ENCODE measurements around the gene TMEM255B.
"Not testable (repeated sequence)": the region's sequence is repeated elsewhere in the genome, so short reads cannot be mapped to it uniquely, and the experiment has no call there.

Gene TMEM255B

DNA sequence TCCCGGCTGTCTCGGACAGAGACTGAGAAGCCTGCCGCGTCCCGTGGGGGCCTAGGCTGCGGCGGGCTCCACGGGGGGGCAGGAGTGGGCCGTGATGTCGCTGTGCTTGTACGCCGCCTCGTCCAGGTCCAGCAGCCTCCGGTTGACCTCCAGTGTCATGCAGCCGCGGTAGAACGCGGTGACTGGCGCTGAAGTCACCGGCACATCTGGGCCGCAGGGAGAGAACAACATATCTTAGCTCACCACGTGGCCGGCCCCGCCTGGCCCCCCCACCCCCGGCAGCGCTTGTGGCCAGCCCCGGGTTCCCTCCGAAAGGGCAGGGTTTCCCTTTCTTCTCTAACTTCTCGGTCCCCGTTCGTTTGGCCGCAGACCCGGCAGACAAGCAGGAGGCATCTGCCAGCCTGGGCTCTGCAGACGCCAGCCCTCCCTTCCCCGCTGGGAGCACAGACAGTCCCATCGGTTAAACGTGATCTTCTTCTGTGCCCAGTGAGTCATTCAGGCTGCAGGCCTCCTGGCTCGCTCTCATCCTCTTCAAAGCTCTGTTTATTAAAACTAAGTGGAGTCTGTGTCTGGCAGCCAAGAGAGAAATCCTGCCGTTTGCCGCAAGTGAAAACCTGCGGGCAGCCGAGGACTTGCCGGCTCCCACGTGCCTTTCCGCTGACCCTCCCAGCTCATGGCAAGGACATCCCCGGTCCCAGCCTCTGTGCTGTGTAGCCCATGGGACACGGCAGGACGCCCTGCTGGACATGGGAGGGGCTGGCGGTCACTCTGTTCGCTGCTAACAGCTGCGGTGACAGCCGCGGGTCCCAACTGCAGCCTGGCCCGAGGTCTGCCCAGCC, 62.0 kb downstream of the TMEM255B start:
- no peak for DNase-seq

DNA sequence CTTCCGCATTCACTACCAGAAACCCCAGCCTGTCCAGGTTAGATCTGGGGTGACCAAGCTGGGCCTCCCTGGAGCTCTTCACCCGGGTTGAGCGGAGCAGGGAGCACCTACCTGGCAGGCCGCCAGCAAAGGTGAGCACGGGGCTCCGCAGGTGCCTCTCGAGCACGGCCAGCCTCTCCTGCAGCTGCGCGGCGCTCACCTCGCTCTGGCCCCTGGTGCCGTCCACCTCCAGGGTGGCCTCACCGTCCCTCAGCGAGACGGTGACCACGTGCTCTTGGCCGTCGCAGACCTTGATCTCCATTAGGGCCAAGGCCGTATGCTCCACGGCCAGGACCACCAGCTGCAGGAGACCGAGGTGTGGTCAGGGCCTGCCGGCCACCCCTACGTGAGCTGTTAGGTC, 62.8 kb downstream of the TMEM255B start:
- no peak for DNase-seq

GRCh38 chr13:113822266-113822665, 63.2 kb downstream of the TMEM255B start:
- DNase-seq, result no peak

DNA sequence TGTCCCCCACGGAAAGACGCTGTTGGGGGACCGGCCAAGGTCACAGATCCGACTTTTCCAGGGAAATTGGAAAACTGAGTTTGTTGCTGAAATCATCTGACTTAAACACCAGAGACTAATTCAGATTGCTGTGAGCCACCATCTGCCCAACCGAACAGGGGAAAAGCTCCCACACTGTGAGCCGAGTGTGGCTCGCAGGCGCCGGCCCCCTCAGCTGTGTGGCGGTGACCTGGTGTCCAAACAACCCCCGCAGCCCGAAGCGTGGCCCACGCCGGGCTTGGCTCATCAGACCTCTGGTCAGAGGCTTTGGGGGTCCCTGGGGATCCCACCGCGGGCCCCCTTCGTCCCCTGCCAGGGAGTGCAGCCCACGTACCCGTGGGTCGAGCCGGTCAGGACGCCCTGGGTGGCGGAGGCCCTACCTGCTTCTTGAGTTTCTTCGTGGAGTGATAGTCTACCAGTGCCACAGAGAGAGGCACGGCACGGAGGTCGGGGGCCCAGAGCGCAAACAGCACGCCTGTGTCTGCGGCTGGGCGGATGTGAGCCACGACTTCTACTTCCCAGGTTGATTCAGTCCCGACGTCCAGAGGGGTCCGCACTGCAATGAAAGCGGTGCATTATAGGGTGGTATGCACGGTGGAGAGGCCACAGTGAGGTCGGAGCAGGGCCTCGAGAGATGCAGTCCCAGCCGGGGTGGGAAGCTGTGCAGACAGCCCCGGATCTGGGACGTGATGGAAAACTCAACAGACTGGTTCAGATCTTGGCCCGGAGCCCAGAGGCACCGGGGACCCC, 64.1 kb downstream of the TMEM255B start:
- no peak for DNase-seq

GRCh38 chr13:113823771-113824170, 64.7 kb downstream of the TMEM255B start:
- no peak for DNase-seq

DNA sequence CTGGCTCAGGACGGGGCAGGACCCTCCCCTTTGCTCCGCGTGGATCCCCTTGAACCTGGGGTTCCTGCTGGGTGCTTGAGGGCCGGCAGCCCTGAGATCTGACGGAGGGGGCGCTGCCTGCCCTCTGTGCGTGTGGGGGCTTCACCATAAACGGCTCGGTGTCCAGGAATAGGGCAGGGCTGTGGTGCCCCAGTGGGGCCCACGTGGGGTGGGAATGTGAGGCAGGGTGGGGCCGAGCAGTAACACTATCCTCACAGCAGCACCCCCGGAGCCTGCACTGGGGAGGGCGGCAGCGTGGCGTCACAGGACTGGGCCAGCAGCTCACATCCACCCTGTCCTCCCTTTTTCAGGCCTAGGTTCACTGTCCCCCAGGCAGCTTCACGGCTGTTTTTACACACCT, 66.8 kb downstream of the TMEM255B start:
- no peak for DNase-seq

DNA sequence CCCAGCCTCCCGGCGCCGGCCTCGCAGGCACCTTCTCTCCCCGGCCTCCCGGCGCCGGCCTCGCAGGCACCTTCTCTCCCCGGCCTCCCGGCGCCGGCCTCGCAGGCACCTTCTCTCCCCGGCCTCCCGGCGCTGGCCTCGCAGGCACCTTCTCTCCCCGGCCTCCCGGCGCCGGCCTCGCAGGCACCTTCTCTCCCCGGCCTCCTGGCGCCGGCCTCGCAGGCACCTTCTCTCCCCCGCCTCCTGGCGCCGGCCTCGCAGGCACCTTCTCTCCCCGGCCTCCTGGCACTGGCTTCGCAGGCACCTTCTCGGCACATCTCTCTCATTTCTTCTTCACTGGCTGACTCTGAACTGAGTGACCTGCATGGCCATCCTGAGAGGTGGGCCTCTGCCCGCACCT, 67.4 kb downstream of the TMEM255B start:
- DNase-seq, result not testable (repeated sequence)

- DNase-seq, result no peak
Measured at GRCh38 chr13:113827021-113827420, 68.0 kb downstream of the TMEM255B start.

- DNase-seq, result no peak
Measured at GRCh38 chr13:113828282-113828825, 69.3 kb downstream of the TMEM255B start.

DNA sequence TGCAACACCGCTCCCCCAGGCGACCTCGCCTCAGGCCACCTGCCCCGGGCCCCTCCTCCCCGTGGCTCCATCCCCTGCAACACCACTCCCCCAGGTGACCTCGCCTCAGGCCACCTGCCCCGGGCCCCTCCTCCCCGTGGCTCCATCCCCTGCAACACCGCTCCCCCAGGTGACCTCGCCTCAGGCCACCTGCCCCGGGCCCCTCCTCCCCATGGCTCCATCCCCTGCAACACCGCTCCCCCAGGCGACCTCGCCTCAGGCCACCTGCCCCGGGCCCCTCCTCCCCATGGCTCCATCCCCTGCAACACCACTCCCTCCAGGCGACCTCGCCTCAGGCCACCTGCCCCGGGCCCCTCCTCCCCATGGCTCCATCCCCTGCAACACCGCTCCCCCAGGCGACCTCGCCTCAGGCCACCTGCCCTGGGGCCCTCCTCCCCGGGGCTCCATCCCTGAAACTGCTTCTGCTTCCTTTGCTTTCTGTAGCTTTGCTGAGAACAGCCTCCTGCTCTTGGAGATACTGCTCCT, 71.5 kb downstream of the TMEM255B start:
- not testable (repeated sequence) for DNase-seq

DNA sequence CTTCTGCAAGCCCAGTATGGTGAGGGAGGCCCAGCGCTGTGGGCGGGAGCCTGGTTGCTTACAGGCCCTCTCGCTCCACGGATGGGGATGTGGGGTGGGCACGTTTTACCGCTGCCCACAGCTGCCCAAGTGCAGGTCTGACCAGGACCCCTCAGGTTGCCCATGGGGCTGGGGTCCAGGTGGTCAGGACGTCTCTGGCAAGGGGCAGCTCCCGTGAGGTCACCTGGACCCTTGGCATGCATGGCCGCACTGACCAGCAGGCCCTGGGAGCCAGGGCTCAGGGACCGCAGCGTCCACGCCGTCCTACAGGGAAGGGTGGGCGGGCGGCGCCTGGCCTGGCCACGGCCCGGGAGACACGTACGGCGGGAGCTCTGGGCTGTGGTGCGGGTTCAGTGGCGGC, 72.0 kb downstream of the TMEM255B start:
- DNase-seq, result no peak

DNA sequence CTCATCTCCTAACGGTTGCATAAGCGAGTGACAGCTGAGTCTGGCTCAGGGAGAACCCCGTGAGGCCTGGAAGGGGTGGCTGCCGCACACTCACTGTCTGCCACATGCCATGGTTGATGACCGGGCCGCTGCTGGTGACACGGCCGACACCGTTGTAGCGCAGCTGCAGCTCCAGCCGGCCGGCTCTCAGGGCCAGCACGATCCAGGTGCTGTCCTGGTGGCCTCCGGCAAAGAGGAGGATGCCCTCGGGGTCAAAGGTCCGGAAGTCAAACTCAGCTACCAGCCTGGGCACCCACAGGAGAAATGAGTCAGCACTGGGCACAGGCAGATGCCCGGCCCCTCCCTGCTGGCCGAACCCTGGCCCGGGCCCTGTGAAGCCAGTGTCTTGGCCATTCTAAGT, 73.2 kb downstream of the TMEM255B start:
- DNase-seq, result no peak

GRCh38 chr13:113832631-113833030, 73.6 kb downstream of the TMEM255B start:
- no peak for DNase-seq

DNA sequence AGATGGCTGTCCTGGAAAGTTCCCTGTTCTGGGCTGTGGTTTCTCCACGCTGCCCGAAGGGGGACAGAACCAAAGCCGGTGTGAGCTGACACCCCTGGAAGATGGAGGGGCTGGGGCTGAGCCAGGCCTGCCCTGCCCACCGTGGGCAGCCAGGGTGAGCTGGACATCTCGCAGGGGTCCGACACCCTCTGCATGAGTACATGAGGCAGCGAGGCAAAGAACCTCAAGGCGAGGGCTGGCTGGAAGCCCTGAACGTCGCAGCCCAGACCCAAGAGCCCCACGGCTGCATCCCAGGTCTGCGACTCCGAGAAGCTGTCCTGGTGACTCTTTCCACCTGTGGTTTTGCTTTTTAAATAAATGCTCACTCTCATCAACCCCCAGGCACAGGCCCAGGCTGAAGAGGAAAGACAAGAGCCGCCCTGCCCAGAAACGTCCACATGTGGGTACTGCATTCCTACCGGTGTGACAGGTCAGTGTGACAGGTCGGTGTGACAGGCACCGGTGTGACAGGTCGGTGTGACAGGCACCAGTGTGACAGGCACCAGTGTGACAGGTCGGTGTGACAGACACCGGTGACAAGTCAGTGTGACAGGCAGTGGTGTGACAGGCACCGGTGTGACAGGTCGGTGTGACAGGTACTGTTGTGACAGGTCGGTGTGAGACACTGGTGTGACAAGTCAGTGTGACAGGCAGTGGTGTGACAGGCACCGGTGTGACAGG, 74.2 kb downstream of the TMEM255B start:
- DNase-seq, result no peak

DNA sequence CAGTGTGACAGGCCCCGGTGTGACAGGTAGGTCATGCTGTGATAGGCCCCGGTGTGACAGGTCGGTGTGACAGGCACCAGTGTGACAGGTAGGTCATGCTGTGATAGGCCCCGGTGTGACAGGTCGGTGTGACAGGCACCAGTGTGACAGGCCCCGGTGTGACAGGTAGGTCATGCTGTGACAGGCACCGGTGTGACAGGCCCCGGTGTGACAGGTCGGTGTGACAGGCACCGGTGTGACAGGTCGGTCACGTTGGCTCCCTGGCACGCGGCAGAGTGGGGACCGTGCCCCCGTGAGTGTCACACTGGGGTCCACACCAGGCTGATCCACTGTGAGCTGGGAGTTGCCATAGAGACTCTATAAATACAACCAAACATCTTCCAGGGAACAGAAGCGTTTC, 75.0 kb downstream of the TMEM255B start:
- not testable (repeated sequence) for DNase-seq

GRCh38 chr13:113834496-113835200, 75.6 kb downstream of the TMEM255B start:
- DNase-seq, result no peak

GRCh38 chr13:113835461-113836270, 76.6 kb downstream of the TMEM255B start:
- no peak for DNase-seq

- DNase-seq, result no peak
Measured at GRCh38 chr13:113836768-113837559, 77.9 kb downstream of the TMEM255B start.

DNA sequence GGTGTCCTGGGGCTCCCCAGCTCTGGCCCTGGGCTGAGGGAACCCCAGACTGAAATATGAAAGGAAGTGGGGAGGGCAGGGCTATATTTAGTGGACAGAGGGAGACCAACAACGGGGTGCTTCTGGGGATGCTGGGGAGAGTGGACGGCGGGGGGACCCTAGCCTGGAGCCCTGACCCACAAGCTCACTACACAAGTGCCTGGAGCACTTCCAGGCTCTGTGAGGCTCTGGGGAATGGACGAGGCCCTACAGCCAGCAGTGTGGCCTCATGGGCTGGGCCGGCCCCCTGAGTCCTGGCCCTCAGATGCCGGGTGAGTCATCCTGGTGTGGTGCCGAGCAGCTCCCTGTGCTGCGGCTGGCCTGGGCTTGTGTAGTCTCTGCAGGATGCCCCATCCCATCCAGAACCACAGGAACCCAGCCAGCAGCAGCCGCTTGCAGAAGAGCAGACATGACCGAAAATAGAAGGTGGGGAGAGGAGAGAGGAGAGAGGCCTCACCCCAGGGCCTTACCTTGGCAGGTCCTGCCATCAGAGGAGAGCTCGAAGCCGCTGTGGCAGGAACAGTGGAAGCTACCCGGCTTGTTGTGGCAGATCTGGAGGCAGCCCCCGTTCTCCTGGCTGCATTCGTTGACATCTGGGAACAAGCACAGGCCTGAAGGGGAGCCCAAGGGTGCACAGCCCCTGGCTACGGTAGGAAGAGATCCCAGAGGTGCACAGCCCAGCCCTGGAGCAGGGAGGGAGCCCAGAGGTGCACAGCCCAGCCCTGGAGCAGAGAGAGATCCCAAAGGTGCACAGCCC, 78.7 kb downstream of the TMEM255B start:
- no peak for DNase-seq
